H1 (cell line): ENCODE results near the gene TBX21. TPM values are rescaled to one million over a fixed set of nuclear protein-coding genes. Genes with fewer than 3 reads are reported as not detected.
A peak's percentile ranks its signal among the peaks of the same experiment; 100 is the strongest.

Source experiments
- CTCF ChIA-PET: fragments of 300-600 bp; sonication (Branson Sonifier 250); formaldehyde crosslinking; loops from one replicate; lab custom pipeline; 2021; ENCODE audit not compliant: partially characterized antibody; lab: Charles Lee
- POLR2A ChIA-PET: fragments of 300-600 bp; sonication (Branson Sonifier 250); formaldehyde crosslinking; loops from one replicate; lab custom pipeline; 2021; ENCODE audit warnings: inconsistent platforms; ENCODE audit not compliant: partially characterized antibody; lab: Charles Lee
- DNase-seq, 2 experiments: peaks; one replicate each; pipeline versions ENCODE4 v3.0.0 to v3.0.0-alpha.2; 2010 to 2022; ENCODE audit warnings: low spot score in 2 of 2, low read depth in 1 of 2, mixed read lengths in 1 of 2
- FAIRE-seq: peaks from 2 replicates; lab custom pipeline; 2011; peaks lifted over from hg19 to GRCh38; lab: Jason Lieb, UNC
- H2AFZ ChIP-seq: 2 replicates; pipeline ENCODE4 v1.8.1; 2012; ENCODE audit warnings: low read length, inconsistent platforms
- H2AK5ac ChIP-seq: 2 replicates; pipeline ENCODE4 v1.6.1; 2013; ENCODE audit warnings: low read depth, low read length
- H2BK120ac ChIP-seq: replicated peaks from 2 replicates; pipeline ENCODE3; 2013; ENCODE audit warnings: low read depth, low read length, inconsistent platforms
- H2BK12ac ChIP-seq: 2 replicates; pipeline ENCODE4 v1.6.1; 2013; ENCODE audit warnings: low read depth, low read length
- H2BK15ac ChIP-seq: 2 replicates; pipeline ENCODE4 v1.6.1; 2013; ENCODE audit warnings: low read length
- H2BK20ac ChIP-seq: 2 replicates; pipeline ENCODE4 v1.6.1; 2013; ENCODE audit warnings: low read length
- H2BK5ac ChIP-seq: 2 replicates; pipeline ENCODE4 v1.6.1; 2013; ENCODE audit warnings: low read depth, low read length
- H3K14ac ChIP-seq: 2 replicates; pipeline ENCODE4 v1.6.1; 2013; ENCODE audit warnings: inconsistent platforms; ENCODE audit not compliant: insufficient read length
- H3K18ac ChIP-seq: 2 replicates; pipeline ENCODE4 v1.6.1; 2013; ENCODE audit warnings: low read length; ENCODE audit errors: extremely low read depth
- H3K23ac ChIP-seq: 2 replicates; pipeline ENCODE4 v1.6.1; 2013; ENCODE audit warnings: inconsistent platforms; ENCODE audit not compliant: insufficient read length
- H3K23me2 ChIP-seq: 2 replicates; pipeline ENCODE4 v1.6.1; 2013; ENCODE audit warnings: low read depth, low read length
- H3K27ac ChIP-seq: 2 replicates; pipeline ENCODE4 v1.6.1; 2011; ENCODE audit warnings: low read depth, low read length, inconsistent platforms
- H3K27me3 ChIP-seq, 4 experiments: replicated peaks in 1 of 4; 1 replicate in 1 of 4; 2 replicates in 3 of 4; pipeline versions ENCODE4 v1.6.1 to v1.8.1; 2011 to 2013; ENCODE audit warnings: low read length in 3 of 4, mild to moderate bottlenecking in 3 of 4, inconsistent platforms in 2 of 4, mixed read lengths in 2 of 4, moderate library complexity in 1 of 4; ENCODE audit not compliant: control insufficient read depth in 3 of 4, insufficient read depth in 3 of 4; ENCODE audit errors: extremely low read depth in 1 of 4
- H3K36me3 ChIP-seq, 4 experiments: 2 replicates each; pipeline versions ENCODE4 v1.6.1 to v1.8.1; 2011 to 2013; ENCODE audit warnings: mild to moderate bottlenecking in 4 of 4, low read length in 3 of 4, moderate library complexity in 2 of 4, control low read depth in 1 of 4, inconsistent platforms in 1 of 4; ENCODE audit not compliant: insufficient read depth in 4 of 4, control insufficient read depth in 2 of 4
- H3K4ac ChIP-seq: replicated peaks from 2 replicates; pipeline ENCODE3; 2013; ENCODE audit warnings: low read length, low read depth, mixed read lengths, inconsistent platforms; ENCODE audit not compliant: insufficient read length
- H3K4me1 ChIP-seq, 4 experiments: replicated peaks in 1 of 4; 1 replicate in 1 of 4; 2 replicates in 3 of 4; pipeline versions ENCODE4 v1.6.1 to v1.8.1; 2011 to 2013; ENCODE audit warnings: low read length in 3 of 4, inconsistent platforms in 2 of 4, mixed read lengths in 1 of 4; ENCODE audit not compliant: insufficient read depth in 4 of 4, control insufficient read depth in 3 of 4
- H3K4me2 ChIP-seq, 2 experiments: 2 replicates each; pipeline versions ENCODE4 v1.6.1 to v1.8.1; 2011 to 2013; ENCODE audit warnings: low read depth in 2 of 2, low read length in 2 of 2, control low read depth in 1 of 2, inconsistent platforms in 1 of 2, mild to moderate bottlenecking in 1 of 2; ENCODE audit not compliant: insufficient read depth in 1 of 2
- H3K4me3 ChIP-seq, 4 experiments: fragments of 200-600, 300-600 bp in 1 of 4; sonication (generic), shearing (Covaris generic), sonication (Bioruptor Twin) in 1 of 4; 2 replicates each; pipeline versions ENCODE4 v1.5.1 to v1.8.1; 2011 to 2016; ENCODE audit warnings: low read length in 4 of 4, low read depth in 3 of 4, control low read depth in 2 of 4, inconsistent platforms in 2 of 4, mild to moderate bottlenecking in 2 of 4, mixed read lengths in 1 of 4, moderate library complexity in 1 of 4; ENCODE audit not compliant: insufficient read depth in 2 of 4; ENCODE audit errors: extremely low read depth in 1 of 4
- H3K56ac ChIP-seq: replicated peaks from 2 replicates; pipeline ENCODE3; 2013; ENCODE audit warnings: low read depth, mild to moderate bottlenecking, mixed read lengths, low read length, inconsistent platforms; ENCODE audit not compliant: insufficient read length
- H3K79me1 ChIP-seq: 2 replicates; pipeline ENCODE4 v1.6.1; 2013; ENCODE audit warnings: low read depth, low read length, control low read depth
- H3K79me2 ChIP-seq, 2 experiments: 2 replicates each; pipeline versions ENCODE4 v1.6.1 to v1.8.1; 2012 to 2013; ENCODE audit warnings: low read length in 2 of 2, mild to moderate bottlenecking in 2 of 2, inconsistent platforms in 1 of 2; ENCODE audit not compliant: insufficient read depth in 2 of 2, control insufficient read depth in 1 of 2
- H3K9ac ChIP-seq, 4 experiments: replicated peaks in 1 of 4; 1 replicate in 1 of 4; 2 replicates in 3 of 4; pipeline versions ENCODE4 v1.6.1 to v1.8.1; 2011 to 2013; ENCODE audit warnings: low read depth in 3 of 4, low read length in 3 of 4, control low read depth in 2 of 4, mild to moderate bottlenecking in 2 of 4, moderate library complexity in 2 of 4, inconsistent platforms in 1 of 4; ENCODE audit errors: extremely low read depth in 1 of 4
- H3K9me3 ChIP-seq, 2 experiments: 2 replicates each; pipeline versions ENCODE4 v1.6.1 to v1.8.1; 2012 to 2013; ENCODE audit warnings: mild to moderate bottlenecking in 2 of 2, moderate library complexity in 2 of 2, control low read depth in 1 of 2, inconsistent platforms in 1 of 2, low read depth in 1 of 2, low read length in 1 of 2, mixed read lengths in 1 of 2; ENCODE audit not compliant: insufficient read depth in 2 of 2
- H4K20me1 ChIP-seq, 2 experiments: replicated peaks in 1 of 2; 2 replicates each; pipeline versions ENCODE3 to v1.8.1; 2011 to 2013; ENCODE audit warnings: inconsistent platforms in 2 of 2, low read length in 2 of 2, mild to moderate bottlenecking in 1 of 2; ENCODE audit not compliant: insufficient read depth in 2 of 2, control insufficient read depth in 1 of 2
- H4K5ac ChIP-seq: 2 replicates; pipeline ENCODE4 v1.6.1; 2013; ENCODE audit warnings: low read length, low read depth, mixed read lengths, inconsistent platforms; ENCODE audit not compliant: insufficient read length
- H4K8ac ChIP-seq: 2 replicates; pipeline ENCODE4 v1.8.0; 2013; ENCODE audit warnings: mild to moderate bottlenecking, moderate library complexity, low read length, inconsistent platforms; ENCODE audit not compliant: insufficient read depth; ENCODE audit errors: extremely low read depth
- H4K91ac ChIP-seq: replicated peaks from 2 replicates; pipeline ENCODE3; 2013; ENCODE audit warnings: low read length, mixed read lengths, inconsistent platforms; ENCODE audit not compliant: insufficient read length
- CTCF ChIP-seq, 3 experiments: IDR thresholded peaks; 1 replicate in 2 of 3; 2 replicates in 1 of 3; pipeline versions ENCODE4 v1.5.1 to v1.6.1; 2011; ENCODE audit warnings: low read length in 3 of 3, mild to moderate bottlenecking in 3 of 3, inconsistent platforms in 2 of 3, low read depth in 1 of 3, moderate library complexity in 1 of 3; ENCODE audit not compliant: insufficient read depth in 1 of 3; ENCODE audit errors: control extremely low read depth in 1 of 3
- EP300 ChIP-seq, 2 experiments: IDR thresholded peaks; 1 replicate in 1 of 2; 2 replicates in 1 of 2; pipeline ENCODE4 v1.6.1; 2011 to 2012; ENCODE audit warnings: low read depth in 2 of 2, low read length in 2 of 2, mild to moderate bottlenecking in 2 of 2, borderline replicate concordance in 1 of 2, inconsistent platforms in 1 of 2, moderate library complexity in 1 of 2
- RAD21 ChIP-seq, 2 experiments: IDR thresholded peaks in 1 of 2; conservative IDR thresholded peaks in 1 of 2; 2 replicates each; pipeline ENCODE4 v1.6.1; 2011; ENCODE audit warnings: low read depth in 2 of 2, low read length in 2 of 2, improper control_type of control experiment in 1 of 2, inconsistent platforms in 1 of 2, mild to moderate bottlenecking in 1 of 2, moderate library complexity in 1 of 2
- WGBS, 2 experiments: shearing (Covaris generic) in 1 of 2; methylation state at CpG; one replicate each; pipeline versions ENCODE4 v1.1.6 to v1.1.7; 2013 to 2015; ENCODE audit warnings: low lambda C conversion rate in 2 of 2, mixed read lengths in 2 of 2, inconsistent platforms in 1 of 2, low coverage in 1 of 2, missing lambda C conversion rate in 1 of 2; ENCODE audit not compliant: insufficient replicate concordance in 2 of 2, insufficient coverage in 1 of 2, insufficient read length in 1 of 2; ENCODE audit errors: extremely low coverage in 1 of 2, missing lambda C conversion rate in 1 of 2; 5-methylcytosine and 5-hydroxymethylcytosine counted together
- polyA plus RNA-seq, 7 experiments: library from polyadenylated mRNA; depleted of rRNA in 3 of 7; stranded (reverse) in 5 of 7; unstranded in 2 of 7; fragments of >200 nt in 5 of 7; fragments of 200-250 nt in 2 of 7; gene quantifications; 1 replicate in 5 of 7; 2 replicates in 1 of 7; 4 replicates in 1 of 7; pipeline versions ENCODE4 v1.2.1 to v1.2.3, GENCODE V29; 2011 to 2013; ENCODE audit warnings: missing spikeins in 2 of 7, mixed read lengths in 2 of 7
- total RNA-seq: library from RNA; stranded (reverse); fragmentation: NEBNext Ultra II Directional; extraction: Animal tissue kit (Norgen Biotek cat#: 25700); gene quantifications from 2 replicates; pipeline ENCODE4 v1.2.1, GENCODE V29; 2021

The TBX21 gene
- total and polyA plus RNA-seq, 2 of the 8 experiments (the other 6 are each of a cell fraction or from before 2014, with no cell fraction given): not detected

GRCh38 chr17:47717261-47717697 lies 15.8 kb upstream of the TBX21 start:
- peaks cover 0 to 33% (median 13%) of the 10 kb centered on the region in 4 experiments; a peak in 6 of 7 replicates for H3K4me1 ChIP-seq
- H3K27ac ChIP-seq: no peak overlapping the region
- H2BK20ac ChIP-seq: no peak overlapping the region
- no peak overlapping the region for H3K4me2 ChIP-seq
- H2BK12ac ChIP-seq: peak overlapping the region; percentile 52; the same call in 1 of the 2 replicates
- 79% methylated on average over 2 of the region's 2 CpGs; no CpG with 5 or more reads in 1 of the 2 experiments for WGBS, 2 experiments
- H3K27me3 ChIP-seq: peaks cover 0 to 25% (median 22%) of the 10 kb centered on the region in 4 experiments; a peak in 6 of 7 replicates
- no peaks in the 10 kb centered on the region for H4K20me1 ChIP-seq
- H2AK5ac ChIP-seq: no peak overlapping the region
- no peak overlapping the region for H4K8ac ChIP-seq
- FAIRE-seq (no peak), DNase-seq (no peak)
- H3K79me1 ChIP-seq: no peaks in the 10 kb centered on the region
- no peak overlapping the region for H3K18ac ChIP-seq
- no peak overlapping the region for H4K91ac ChIP-seq
- ChIA-PET CTCF (interaction anchor here (0.9 to 8.3 kb wide), 9 partner anchors 9 to 106 kb away, joined by 3 to 179 read pairs (median 4); partner anchors contain the start of genes TBKBP1 and TBX21), POLR2A (interaction anchor here (1.1 kb wide), 1 partner anchor 9 kb away, joined by 3 read pairs; no protein-coding TSS in a partner anchor)
- H2BK5ac ChIP-seq: 0 out of 2 replicates have a peak overlapping the region, but pooled peaks have one; percentile 48
- H3K9ac ChIP-seq: no peak overlapping the region
- H3K56ac ChIP-seq: no peak overlapping the region
- no peaks in the 10 kb centered on the region for H3K23me2 ChIP-seq
- 0 out of 4 replicates have a peak, but pooled peaks of 1 of the 2 experiments have one; percentile 15 for TF ChIP-seq RAD21 (IDR thresholded peaks at IDR 0.05 in 1 of 2, conservative IDR thresholded peaks at IDR 0.05 in 1 of 2; ENCODE audit: low read depth in 2 of 2, low read length in 2 of 2)
- peak; percentile 28 to 69 (median 60) for TF ChIP-seq CTCF (IDR thresholded peaks at IDR 0.05; ENCODE audit: control extremely low read depth in 1 of 3, insufficient read depth in 1 of 3, low read depth in 1 of 3, low read length in 3 of 3)
- no peak for TF ChIP-seq EP300 (IDR thresholded peaks at IDR 0.05; ENCODE audit: borderline replicate concordance in 1 of 2, low read depth in 2 of 2, low read length in 2 of 2)
- H4K5ac ChIP-seq: no peak overlapping the region
- H3K4me3 ChIP-seq: no peak overlapping the region
- no peaks in the 10 kb centered on the region for H3K36me3 ChIP-seq
- 0 out of 2 replicates have a peak overlapping the region, but pooled peaks have one; percentile 99 for H2BK15ac ChIP-seq
- H2AFZ ChIP-seq: no peak overlapping the region
- no peak overlapping the region for H3K23ac ChIP-seq
- H3K4ac ChIP-seq: no peak overlapping the region
- H3K14ac ChIP-seq: no peak overlapping the region
- no peak overlapping the region for H2BK120ac ChIP-seq
- no peaks in the 10 kb centered on the region for H3K9me3 ChIP-seq
- H3K79me2 ChIP-seq: no peaks in the 10 kb centered on the region
